GM12801 (cell line): ENCODE data around the gene RANBP9.
A peak's percentile ranks its signal among the peaks of the same experiment; 100 is the strongest.

Source experiments
- CTCF ChIP-seq: IDR thresholded peaks from one replicate; pipeline ENCODE4 v1.5.1; 2011; ENCODE audit warnings: control low read depth; ENCODE audit not compliant: insufficient read length; ENCODE audit errors: extremely low read depth

Gene RANBP9

GRCh38 chr6:13576017-13576416, 135.6 kb downstream of the RANBP9 start:
- no peak for TF ChIP-seq CTCF

- TF ChIP-seq CTCF = peak; percentile 88
Measured at GRCh38 chr6:13575377-13575775, 136.3 kb downstream of the RANBP9 start.

- TF ChIP-seq CTCF = no peak
Measured at GRCh38 chr6:13574571-13575376, 136.9 kb downstream of the RANBP9 start, which contains the start of gene SIRT5. Gene SIRT5 (plus strand): TSS chr6:13574601. CDS start chr6:13584111, 9,510 bp downstream.

- TF ChIP-seq CTCF = no peak
Measured at GRCh38 chr6:13574149-13574570, 137.5 kb downstream of the RANBP9 start.

- no peak for TF ChIP-seq CTCF
Measured at GRCh38 chr6:13573669-13574110, 137.9 kb downstream of the RANBP9 start.

GRCh38 chr6:13572951-13573654, 138.5 kb downstream of the RANBP9 start:
- TF ChIP-seq CTCF = no peak

GRCh38 chr6:13572240-13572639, 139.4 kb downstream of the RANBP9 start:
- TF ChIP-seq CTCF = no peak
